Nucleus accumbens (tissue), 56 donors: ENCODE results near the gene YTHDF1.
A peak's percentile ranks its signal among the peaks of the same experiment; 100 is the strongest.

ENCODE experiments used
- DNase-seq, 56 donors: peaks; one replicate each; lab custom pipeline; 2025; lab: John Stamatoyannopoulos, UW

The YTHDF1 gene

DNA sequence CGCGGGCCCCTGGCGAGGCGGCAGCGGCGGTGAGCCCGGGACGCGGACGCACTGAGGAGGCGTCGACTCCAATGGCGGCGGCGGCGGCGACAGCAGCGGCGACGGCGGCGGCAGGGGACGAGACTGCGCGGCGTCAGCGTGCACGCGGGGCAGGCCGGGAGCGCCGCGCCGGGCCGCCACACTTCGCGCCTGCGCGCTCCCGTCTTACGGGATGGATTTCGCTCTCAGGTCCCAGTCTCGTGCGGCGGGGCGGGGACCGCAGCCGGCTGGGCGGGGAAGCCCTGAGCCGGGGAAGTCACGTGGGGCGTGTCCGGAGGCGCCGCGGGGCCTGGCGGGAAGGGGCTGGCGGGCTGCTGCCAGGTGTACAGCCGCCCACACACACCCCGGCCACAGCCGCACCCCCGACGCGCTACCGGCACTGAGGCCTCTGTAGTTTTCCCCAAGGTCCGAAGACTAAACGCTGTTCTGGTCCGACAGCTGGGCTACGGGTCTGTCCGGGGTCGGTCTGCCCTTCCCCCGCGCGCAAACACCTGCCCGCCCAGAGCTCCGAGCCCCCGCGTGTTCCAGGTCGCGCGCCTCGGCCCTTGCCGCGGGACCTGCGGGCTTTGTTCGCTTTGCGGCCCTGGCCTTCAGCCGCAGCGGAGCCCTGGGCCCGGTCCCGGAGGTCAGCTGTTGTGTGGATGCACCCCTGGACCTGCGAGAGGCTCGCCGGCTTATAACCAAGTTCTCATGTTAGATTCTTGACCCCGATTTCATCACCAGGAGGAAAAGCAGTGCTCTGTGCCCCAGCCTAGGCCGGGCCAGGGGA lies at the start of gene YTHDF1:
Gene YTHDF1, minus strand, starts transcription at position 91 of the 808 bp plus-strand sequence. CDS start 239 bp downstream, outside the sequence.
- peak in 55 of 56 donors; percentile 37 to 96 (median 90) for DNase-seq

DNA sequence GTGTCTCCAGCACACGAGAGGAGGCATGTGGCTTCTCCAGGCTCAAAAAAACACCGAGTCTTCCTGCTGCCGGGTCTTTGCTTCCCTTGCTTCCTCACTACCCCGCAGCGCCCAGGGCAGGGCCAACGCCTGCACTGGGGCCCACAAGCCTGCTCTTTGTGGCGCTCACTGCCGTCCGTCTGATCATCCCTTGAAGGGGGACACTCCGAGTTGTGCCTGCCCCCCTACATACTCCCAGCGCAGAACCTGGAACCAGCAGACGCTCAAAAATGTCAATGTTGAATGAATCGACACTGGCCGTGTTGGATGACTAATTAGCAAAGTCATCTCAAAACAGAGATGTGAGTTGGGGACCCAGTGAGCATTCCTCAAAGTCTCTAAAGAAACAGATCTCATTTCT lies 48.6 kb upstream of the YTHDF1 start:
- peak in 14 of 56 donors; percentile 5 to 49 (median 24) for DNase-seq

DNA sequence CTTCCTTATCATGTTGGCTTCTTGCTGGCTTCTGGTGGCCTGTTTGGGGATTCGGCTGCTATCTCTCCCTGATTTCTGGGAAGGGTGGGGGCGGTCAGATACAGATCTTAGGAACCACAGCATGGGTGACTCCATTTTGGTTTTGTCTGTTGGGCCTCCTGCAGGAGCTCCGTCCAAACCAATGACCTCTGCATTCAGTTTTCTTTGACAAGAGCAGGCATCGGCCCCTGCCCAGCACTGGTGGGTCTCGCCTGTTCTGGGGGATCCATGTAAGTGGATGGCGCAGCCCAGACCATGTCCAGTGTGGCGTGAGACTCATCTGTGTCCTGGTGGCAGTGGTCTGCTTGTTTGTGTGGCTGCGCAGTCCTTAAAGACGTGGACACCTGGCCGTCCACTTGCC lies 48.1 kb upstream of the YTHDF1 start:
- DNase-seq, result no peak

DNA sequence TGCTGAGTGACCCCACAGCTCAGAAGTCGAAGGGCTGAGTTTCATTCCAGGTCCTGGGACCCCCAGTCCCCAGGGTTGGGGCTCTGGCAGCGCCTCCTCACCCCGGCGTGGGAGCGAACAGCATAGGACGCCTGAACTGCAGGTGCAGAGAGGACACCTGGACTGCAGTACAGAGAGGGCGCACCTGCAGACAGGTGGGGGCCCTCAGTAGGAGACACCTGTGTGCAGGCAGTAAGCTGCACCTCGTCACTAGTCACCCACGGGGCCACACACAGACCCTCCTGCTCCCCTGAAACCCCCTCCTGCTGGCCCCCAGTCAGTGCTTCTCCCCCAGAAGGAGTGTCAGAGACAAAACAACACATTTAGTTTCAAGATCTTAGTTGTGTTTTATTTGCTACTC lies 46.9 kb upstream of the YTHDF1 start:
- DNase-seq, result no peak

DNA sequence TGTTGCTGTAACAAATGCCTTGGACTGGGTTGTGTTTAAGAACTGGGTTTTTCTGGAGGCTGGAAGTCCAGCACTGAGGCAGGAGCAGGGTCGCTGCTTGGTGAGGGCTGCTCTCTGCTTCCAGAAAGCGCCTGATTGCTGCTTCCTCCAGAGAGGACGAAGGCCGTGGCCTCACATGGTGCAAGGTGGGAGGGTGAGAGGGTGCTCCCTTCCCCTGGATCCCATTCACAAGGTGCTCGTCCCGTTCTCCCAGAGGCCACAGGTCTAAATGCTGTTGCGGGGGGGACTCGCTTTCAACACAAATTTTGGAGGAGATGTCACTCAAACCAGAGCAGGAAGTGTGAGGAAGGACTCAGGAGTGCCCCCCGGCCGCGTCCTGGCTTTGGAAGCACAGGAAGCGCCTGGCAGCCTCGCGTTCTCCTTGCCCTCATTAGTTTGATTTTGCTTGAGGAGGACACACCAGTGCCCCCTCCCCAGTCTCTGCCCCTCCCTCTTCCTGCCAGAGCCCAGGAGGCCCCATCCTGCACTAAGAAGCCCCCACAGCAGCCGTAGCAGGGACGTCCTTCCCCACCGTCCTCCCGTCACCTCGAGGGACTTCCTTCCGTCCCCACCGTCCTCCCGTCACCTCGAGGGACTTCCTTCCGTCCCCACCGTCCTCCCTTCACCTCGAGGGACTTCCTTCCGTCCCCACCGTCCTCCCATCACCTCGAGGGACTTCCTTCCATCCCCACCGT lies 46.0 kb upstream of the YTHDF1 start:
- no peak for DNase-seq

DNA sequence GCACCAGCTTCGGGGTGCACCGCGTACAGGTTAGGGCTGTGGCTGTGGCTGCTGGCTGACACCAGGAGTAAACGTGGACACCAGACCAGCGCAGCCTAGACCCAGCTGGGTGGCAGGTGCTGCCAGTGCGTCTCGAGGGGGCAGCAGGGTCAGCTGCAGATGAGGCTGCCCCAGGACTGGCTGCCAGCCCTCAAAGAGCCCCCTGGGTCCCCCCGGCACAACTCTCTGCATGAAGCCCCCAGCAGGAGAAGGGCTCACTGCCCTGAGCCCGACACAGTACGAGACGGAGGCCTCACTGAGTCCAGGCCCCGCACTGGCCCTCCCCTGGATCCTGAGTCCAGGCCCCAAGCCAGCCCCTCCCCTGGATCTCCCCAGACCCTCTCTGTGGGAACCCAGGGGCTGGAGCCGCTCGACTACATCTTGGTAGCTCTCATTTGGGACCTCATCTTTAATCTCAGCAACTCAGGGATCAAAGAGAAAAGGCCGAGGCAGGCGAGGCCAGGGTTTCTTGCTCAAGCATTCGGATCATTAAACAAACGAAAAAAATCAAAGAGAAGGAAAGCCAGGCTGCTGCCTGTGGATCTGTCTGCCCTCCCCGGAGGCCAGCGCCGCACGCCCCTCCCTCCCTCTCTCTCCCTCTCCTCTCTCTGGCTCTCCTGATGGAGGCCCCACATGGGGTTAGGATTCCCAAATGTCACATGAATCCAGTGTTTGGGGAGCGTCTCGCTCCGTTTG lies 45.3 kb upstream of the YTHDF1 start:
- no peak for DNase-seq

DNA sequence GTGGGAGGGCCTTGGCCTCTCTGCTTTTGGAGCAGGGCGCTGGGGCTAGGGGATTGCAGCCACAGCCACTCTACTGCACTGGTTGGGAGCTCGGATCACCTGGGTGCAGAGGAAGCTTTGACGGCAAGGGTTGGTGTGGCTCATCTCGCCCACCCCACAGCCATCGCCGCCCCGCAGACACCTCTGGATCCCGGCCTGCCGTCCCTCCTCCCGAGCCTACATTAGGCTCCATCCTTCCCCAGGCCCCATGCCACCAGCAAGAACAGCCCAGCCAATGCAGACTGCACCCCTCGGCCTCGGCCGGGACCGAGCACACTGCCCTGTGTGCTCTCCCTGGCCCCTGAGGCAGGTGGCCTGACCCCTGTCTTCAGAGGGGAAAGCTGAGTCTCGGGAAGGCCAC lies 44.6 kb upstream of the YTHDF1 start:
- DNase-seq, result no peak

DNA sequence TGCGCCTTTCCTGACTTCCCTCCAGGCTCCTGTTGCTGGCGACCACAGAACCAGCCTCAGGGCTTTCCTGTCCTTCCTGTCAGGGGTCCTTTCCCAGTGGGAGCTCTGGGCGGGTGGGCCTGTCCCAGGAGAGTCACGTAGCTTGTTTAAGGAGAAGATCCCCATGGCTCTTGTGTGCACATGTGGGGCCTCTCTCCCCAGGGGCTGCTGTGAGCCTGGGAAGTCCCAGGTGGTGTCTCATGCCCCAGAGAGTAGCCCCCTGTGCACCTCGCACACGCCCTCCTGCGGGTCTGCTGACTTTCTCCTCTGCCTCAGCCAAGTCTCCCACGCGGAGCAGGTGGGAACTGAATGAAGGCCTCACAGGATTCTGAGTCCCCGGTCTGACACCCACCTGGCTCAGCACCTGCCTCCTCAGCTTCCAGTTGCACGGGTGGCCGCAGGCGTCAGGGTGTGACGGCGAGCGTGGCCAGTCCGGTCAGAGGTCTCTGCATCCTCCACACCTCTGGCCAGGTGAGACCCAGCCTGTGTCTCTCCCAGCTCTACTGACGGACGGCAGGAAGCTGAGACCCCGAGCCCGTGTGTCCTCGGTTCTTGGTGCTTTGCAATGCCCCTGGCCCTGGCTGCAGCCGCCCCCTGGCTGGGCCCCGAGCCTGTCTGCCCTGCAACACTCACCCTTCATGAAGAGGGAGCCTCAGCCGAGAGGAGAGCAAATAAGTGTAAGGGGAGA lies 44.0 kb upstream of the YTHDF1 start:
- DNase-seq, result no peak

DNA sequence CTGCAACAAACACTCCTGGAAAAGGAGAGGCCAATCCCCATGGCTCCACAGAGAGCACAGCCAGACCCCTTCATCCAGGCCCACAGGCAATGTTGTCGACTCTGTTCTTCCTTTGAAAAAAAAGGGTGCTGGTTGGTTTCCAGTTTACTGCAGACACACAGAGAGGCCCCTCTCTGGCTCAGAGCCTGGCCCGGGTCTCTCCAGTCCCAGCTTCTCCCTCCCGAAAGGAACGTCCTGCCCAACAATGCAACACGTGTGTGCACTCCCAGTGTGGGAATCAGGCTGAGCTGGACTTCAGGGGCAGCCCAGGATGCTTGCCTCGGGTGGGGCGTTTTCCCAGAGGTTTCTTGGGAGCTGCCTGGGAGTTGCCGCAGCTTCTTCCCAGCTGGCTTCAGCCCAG lies 42.9 kb upstream of the YTHDF1 start:
- peak in 2 of 56 donors; percentile 19 to 20 for DNase-seq

DNA sequence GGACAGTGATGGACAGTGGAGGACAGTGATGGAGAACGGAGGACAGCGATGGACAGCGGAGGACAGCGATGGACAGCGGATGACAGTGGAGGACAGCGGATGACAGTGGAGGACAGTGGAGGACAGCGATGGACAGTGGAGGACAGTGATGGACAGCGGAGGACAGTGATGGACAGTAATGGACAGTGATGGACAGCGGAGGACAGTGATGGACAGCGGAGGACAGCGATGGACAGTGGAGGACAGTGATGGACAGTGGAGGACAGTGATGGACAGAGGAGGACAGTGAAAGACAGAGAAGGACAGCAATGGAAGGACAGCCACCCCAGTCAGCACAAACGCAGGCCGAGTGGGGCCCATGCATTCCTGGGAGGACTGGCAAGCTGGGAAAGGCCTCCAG lies 41.7 kb upstream of the YTHDF1 start:
- no peak for DNase-seq

DNA sequence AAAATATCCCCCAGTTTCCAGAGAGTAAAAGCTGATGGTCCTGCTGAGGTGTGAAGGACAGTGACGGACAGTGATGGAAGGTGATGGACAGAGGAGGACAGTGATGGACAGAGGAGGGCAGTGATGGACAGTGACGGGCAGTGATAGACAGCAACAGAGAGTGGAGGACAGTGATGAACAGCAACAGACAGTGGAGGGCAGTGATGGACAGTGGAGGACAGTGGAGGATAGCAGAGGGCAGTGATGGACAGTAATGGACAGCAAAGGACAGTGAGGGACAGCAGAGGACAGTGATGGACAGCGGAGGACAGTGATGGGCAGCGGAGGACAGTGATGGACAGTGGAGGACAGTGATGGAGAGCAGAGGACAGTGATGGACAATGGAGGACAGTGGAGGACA lies 41.0 kb upstream of the YTHDF1 start:
- DNase-seq, result no peak

DNA sequence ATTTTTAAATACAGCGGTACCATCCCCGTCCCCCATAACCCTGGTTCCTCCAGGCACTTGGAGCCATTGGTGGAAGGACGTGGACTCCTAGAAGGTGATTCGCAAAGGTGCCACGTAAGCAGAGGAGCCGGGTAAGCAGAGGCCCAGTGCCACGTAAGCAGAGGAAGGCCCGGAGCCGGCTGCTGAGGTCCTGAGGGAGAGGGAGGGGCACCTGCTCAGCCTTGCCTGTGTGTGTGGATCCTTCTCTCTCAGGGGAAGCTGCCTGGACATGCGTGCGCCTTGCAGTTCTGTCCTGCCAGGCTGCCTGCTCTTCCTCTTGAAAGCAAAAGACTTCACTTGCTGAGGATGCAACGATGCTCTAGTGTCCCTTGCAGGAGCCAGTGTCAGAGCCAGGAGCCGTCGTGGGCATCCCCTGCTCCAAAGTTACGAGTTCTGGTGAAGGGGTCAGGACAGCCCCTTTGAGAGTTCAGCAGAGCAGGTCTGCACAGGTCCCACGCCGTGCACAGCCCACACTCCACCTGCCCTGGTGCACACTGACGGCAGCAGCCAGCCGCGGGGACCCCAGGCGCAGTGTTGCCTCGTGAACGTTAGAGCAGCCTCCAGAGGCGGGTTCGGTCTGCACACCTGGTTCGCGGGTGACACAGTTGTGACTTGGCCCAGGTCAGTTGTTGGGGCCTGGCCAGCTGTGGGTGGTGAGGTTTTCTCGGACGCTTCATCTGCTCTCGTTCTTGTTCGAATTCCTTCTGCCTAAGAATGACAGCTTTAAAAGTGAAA lies 40.2 kb upstream of the YTHDF1 start:
- DNase-seq, result no peak

DNA sequence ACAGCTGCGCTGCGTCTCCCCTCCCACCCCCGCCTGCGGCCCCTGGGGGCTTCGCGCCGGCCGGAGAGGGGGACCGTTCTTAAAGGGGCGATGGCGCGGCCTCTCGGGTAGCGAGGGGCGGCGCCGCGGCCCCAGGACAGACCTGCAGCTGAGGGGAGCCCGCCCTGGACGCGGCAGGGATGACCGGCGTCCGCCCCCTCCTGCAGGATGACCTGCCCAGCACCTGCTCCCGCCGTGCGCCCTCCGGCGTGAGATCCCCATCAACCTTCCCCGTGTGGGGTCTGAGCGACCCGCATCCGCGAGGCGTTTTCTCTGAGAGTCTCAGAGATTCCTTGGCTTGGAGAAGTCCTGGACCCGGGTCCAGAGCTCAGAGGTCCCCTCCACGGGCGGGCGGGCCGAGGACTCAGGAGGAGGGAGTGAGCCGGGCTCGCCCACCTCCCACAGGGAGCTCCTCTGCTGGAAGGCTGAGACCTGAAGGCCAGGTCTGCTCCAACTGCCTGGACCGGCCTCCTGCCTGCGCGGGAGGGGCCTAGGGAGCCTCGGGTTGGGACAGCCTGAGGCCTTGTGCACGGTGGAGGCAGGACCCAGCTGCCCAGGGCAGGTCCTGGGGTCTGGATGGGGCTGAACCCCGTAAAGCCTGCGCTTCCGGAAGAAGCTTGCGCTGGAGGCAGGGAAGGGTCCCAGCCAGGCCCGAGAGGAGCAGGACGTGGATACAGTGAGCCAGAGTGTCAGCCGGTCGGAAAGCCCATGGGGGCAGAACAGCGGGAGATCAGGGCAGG lies 38.9 kb upstream of the YTHDF1 start:
- DNase-seq, result no peak

DNA sequence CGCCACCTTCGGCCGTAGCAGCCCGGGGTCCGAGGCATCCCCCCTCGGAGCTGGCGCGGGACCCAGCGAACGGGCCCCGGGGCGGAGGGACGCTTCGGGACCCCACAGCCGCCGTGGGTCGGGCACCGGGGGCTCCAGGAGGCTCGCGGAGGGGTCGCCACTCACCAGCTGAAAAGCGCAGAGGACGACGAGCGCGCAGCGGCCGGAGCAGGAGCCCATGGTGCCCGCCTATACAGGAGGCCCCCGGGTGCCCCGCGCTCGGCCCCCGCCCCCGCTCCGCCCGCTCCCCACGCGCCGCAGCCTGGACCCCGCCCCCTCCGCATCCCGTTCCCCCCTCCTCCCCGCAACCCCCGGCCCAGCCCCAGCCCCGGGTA lies 38.3 kb upstream of the YTHDF1 start, which contains the start of gene NKAIN4:
Gene NKAIN4, minus strand, starts transcription at position 232 of the 374 bp plus-strand sequence. Its CDS starts 13 bp downstream, at position 219.
- peak in 3 of 56 donors; percentile 3 to 52 (median 29) for DNase-seq

DNA sequence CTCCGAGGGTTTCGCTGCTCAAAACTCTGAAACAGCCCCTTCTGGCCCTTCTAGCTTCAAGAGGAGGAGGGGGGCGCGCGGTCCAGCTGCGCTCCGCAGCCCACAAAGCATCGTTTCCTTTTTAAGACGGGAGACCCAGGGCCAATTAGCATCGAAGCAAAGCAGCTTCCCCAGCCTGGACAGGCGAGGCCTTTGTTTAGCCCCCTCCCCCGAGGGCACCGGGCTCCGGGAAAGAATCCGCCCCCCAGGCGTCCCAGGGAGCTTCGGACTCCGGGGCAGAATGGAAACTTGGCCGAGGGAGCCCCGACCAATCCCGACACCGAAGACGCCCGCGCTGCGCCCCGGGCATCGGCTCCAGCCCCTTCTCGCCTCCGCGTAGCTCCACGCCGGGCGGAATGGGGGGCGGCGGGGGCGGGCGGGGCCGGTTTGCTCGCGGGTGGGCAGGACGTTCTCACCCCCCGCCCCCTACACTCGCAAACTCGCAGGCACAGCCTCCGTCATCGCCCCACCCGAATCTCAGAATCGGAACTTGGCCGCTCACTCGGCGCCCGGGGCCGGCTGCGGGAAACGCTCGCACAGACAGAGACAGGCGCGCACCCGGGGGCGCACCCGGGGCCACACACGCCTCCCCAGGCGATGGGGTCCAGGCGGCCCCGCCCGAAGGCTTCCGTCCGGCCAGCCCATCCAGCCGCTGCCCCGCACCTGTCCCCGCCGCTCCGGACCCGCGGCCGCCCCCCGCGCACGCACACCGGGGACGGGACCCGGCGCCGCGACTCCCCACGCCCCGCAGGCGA lies 37.7 kb upstream of the YTHDF1 start:
- DNase-seq, result peak in 39 of 56 donors; percentile 10 to 88 (median 52)

DNA sequence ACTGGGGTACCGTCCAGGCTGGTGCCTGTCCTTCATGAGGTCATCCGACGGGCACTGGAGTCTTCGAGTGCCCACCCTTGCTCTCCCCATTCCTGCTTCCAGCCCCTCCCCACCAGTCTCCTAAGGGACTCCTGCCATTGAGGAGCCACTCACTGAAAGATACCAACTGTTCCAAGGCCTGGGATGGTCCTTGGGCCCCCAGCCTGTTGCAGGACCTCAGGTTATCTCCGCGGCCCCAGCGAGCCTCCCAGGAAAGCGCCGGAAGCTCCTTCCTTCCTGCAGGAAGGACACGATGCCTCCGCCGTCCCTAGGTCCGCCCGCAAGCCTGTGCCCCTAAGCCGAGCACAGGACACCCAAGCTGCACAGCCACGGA lies 37.1 kb upstream of the YTHDF1 start:
- DNase-seq, result no peak

DNA sequence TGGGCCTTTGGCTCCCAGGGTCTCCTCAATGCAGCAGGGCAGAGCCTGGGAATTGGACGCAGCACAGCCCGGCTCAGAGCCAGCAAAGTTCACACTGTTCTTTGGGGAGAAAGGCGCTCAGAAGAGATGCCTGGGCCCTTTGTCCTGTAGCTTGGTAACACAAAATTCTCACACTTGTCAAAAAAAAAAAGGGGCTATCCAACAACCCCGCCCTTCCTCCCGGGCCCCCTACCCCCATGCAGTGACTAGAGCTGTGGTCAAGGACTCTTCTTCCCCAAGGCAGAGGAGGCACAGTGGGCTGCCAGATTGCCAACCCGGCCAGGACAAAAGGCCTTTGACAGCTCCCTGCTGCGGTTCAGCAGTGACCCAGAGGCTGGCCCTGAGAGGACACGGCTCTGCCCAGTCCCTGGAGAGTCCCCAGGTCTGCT lies 36.4 kb upstream of the YTHDF1 start:
- peak in 50 of 56 donors; percentile 14 to 89 (median 58) for DNase-seq

DNA sequence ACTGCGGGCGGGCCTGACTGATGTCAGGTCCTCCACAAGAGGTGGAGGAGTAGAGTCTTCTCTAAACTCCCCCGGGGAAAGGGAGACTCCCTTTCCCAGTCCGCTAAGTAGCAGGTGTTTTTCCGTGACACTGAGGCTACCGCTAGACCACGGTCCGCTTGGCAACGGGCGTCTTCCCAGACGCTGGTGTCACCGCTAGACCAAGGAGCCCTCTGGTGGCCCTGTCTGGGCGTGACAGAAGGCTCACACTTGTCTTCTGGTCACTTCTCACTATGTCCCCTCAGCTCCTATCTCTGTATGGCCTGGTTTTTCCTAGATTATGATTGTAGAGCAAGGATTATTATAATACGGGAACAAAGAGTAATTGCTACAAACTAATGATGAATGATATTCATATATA lies 35.4 kb upstream of the YTHDF1 start:
- peak in 13 of 56 donors; percentile 16 to 62 (median 46) for DNase-seq
